ENCODE data around the gene HLA-DOA. TPM values are rescaled to one million over a fixed set of nuclear protein-coding genes. Genes with fewer than 3 reads are reported as not detected.

HLA-DOA gene
- total RNA-seq, 2 experiments from 2014 or later: 1.4 to 1.6 TPM

GRCh38 chr6:32976334-32977069 is 32.9 kb downstream of the HLA-DOA start:
- Mint-ChIP-seq H3K27me3 (ENCODE audit: low read depth) (no peaks in the 10 kb centered on the region), H3K27ac (peak overlapping the region; percentile 57), H3K4me1 (ENCODE audit: low read depth) (peaks cover 45% of the 10 kb centered on the region), H3K36me3 (ENCODE audit: low read depth) (peaks cover 94% of the 10 kb centered on the region), H3K9me3 (no peaks in the 10 kb centered on the region), H3K4me3 (peak overlapping the region; percentile 93)
- CTCF ChIA-PET: interaction anchor here (1.3 to 14.5 kb wide), 4 partner anchors 9 to 138 kb away, joined by 4 to 143 read pairs (median 8); partner anchors contain the start of gene TAP2
- intact Hi-C loops (cut with micrococcal nuclease): loop anchor here (10.0 kb wide), 2 partner anchors 598 to 1152 kb away; partner anchors contain the start of gene HSPA1B
- no peak for DNase-seq

GRCh38 chr6:32975886-32976285 is 33.5 kb downstream of the HLA-DOA start:
- Mint-ChIP-seq H3K4me1 (ENCODE audit: low read depth) (peaks cover 45% of the 10 kb centered on the region), H3K27me3 (ENCODE audit: low read depth) (no peaks in the 10 kb centered on the region), H3K4me3 (peak overlapping the region; percentile 93), H3K27ac (peak overlapping the region; percentile 57), H3K36me3 (ENCODE audit: low read depth) (peaks cover 99% of the 10 kb centered on the region), H3K9me3 (no peaks in the 10 kb centered on the region)
- intact Hi-C loops (cut with micrococcal nuclease): loop anchor here (10.0 kb wide), 2 partner anchors 599 to 1151 kb away; partner anchors contain the start of gene HSPA1B
- DNase-seq: no peak
- CTCF ChIA-PET: interaction anchor here (1.3 to 14.5 kb wide), 4 partner anchors 10 to 138 kb away, joined by 4 to 143 read pairs (median 8); partner anchors contain the start of gene TAP2

DNA sequence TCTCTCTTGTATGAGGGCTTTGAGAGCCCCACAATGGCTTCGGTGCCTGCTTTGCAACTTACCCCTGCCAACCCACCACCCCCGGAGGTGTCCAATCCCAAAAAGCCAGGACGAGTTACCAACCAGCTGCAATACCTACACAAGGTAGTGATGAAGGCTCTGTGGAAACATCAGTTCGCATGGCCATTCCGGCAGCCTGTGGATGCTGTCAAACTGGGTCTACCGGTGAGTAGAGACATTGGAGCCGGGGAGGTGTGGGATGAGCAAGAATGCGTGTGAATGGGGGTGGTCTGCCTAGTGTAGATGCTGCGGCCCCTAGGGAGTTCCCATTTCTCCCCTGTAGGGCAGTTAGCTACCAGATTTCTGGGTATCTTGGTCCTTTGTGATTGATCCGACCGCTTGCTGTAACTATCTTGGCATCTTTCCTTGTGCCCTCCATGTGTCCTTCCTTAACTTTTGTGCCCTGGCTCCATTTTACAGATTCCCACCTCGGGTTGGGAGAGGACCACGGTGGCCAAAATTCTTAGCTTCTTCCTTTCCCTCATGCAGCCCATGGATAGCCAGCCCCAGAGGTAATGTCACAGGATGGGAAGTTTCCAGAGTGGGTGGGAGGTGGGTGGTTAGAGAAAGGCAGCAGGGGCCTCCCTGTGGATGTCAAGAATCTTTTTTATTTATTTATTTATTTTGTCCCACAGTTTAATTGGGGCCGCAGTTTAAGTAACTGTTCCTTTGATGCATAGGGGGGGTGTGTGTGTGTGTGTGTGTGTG is 34.7 kb downstream of the HLA-DOA start:
- Mint-ChIP-seq H3K27ac (peak overlapping the region; percentile 100), H3K4me1 (ENCODE audit: low read depth) (peaks cover 43% of the 10 kb centered on the region), H3K27me3 (ENCODE audit: low read depth) (no peaks in the 10 kb centered on the region), H3K9me3 (no peaks in the 10 kb centered on the region), H3K36me3 (ENCODE audit: low read depth) (peaks cover 96% of the 10 kb centered on the region), H3K4me3 (peak overlapping the region; percentile 93)
- intact Hi-C loops (cut with micrococcal nuclease): loop anchor here (5.0 to 10.0 kb wide), 4 partner anchors 338 to 1150 kb away; partner anchors contain the start of genes AGPAT1, HSPA1B, RNF5 and TAPBP
- DNase-seq: no peak
- CTCF ChIA-PET: interaction anchor here (0.6 to 14.5 kb wide), 5 partner anchors 11 to 136 kb away, joined by 3 to 143 read pairs (median 4); partner anchors contain the start of genes HLA-DMA and TAP2

- H3K36me3 Mint-ChIP-seq (ENCODE audit: low read depth): peaks cover 92% of the 10 kb centered on the region
- H3K27ac Mint-ChIP-seq: peak overlapping the region; percentile 100
- peak; percentile 52 for DNase-seq
- intact Hi-C loops (cut with micrococcal nuclease): loop anchor here (5.0 to 10.0 kb wide), 4 partner anchors 338 to 1149 kb away; partner anchors contain the start of genes AGPAT1, HSPA1B, RNF5 and TAPBP
- peak overlapping the region; percentile 93 for H3K4me3 Mint-ChIP-seq
- peaks cover 41% of the 10 kb centered on the region for H3K4me1 Mint-ChIP-seq (ENCODE audit: low read depth)
- CTCF ChIA-PET: interaction anchor here (0.6 to 14.5 kb wide), 6 partner anchors 12 to 136 kb away, joined by 3 to 167 read pairs (median 47); partner anchors contain the start of genes HLA-DMA and TAP2
- no peaks in the 10 kb centered on the region for H3K9me3 Mint-ChIP-seq
- H3K27me3 Mint-ChIP-seq (ENCODE audit: low read depth): no peaks in the 10 kb centered on the region
Measured at GRCh38 chr6:32974016-32974333, 35.4 kb downstream of the HLA-DOA start.

GRCh38 chr6:32973144-32974015 is 36.0 kb downstream of the HLA-DOA start:
- Mint-ChIP-seq H3K4me1 (ENCODE audit: low read depth) (peaks cover 36% of the 10 kb centered on the region), H3K9me3 (no peaks in the 10 kb centered on the region), H3K36me3 (ENCODE audit: low read depth) (peaks cover 86% of the 10 kb centered on the region), H3K27me3 (ENCODE audit: low read depth) (no peaks in the 10 kb centered on the region), H3K4me3 (peak overlapping the region; percentile 93), H3K27ac (peak overlapping the region; percentile 100)
- CTCF ChIA-PET: interaction anchor here (1.4 to 14.5 kb wide), 5 partner anchors 12 to 135 kb away, joined by 3 to 167 read pairs (median 90); partner anchors contain the start of genes HLA-DMA, HLA-DMB and TAP2
- intact Hi-C loops (cut with micrococcal nuclease): loop anchor here (1.0 to 10.0 kb wide), 5 partner anchors 11 to 1149 kb away; partner anchors contain the start of genes AGPAT1, HSPA1B, RNF5 and TAPBP
- DNase-seq: peak; percentile 73

DNA sequence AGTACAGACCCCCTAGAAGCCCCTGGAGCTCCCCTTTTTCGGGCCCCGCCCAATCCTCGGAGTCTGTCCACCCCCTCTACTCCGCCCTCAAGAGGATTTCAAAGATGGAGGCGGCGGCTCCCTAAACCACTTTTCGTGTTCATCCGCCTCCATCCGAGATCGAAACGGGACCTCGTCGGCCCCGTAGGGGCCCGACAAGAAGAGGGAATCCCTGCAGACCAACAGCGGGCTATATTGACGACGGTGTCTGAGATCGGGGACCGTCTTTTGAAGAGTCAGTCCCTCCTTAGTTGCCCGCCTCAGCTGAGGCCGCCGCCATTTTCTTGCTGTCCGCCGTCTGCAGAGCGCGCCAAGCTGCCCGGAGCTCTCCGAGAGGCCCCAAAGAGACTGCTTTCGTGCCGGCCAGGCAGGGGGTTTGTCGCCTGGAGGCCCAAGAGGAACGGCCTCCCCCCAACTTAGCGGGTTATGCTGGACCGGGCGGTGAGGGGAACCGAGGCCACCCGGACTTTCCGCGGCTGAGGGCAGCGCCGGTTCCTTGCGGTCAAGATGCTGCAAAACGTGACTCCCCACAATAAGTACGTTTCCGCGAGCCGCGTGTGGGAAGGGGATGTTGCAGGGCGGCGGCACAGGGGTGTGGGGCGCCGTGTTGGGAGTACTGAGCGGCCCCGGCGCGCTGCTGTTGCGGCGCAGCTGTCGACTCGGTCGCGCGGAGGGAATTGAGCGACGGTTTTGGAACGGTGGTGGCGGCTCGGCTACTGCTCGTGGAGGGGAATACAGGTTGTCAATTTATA is 36.8 kb downstream of the HLA-DOA start:
- intact Hi-C loops (cut with micrococcal nuclease): loop anchor here (1.0 to 10.0 kb wide), 6 partner anchors 12 to 1148 kb away; partner anchors contain the start of genes AGPAT1, HSPA1B, PSMB8 and RNF5
- Mint-ChIP-seq H3K36me3 (ENCODE audit: low read depth) (peaks cover 80% of the 10 kb centered on the region), H3K9me3 (no peaks in the 10 kb centered on the region), H3K4me1 (ENCODE audit: low read depth) (peaks cover 28% of the 10 kb centered on the region), H3K4me3 (peak overlapping the region; percentile 93), H3K27me3 (ENCODE audit: low read depth) (no peaks in the 10 kb centered on the region), H3K27ac (peak overlapping the region; percentile 100)
- peak; percentile 50 for DNase-seq
- CTCF ChIA-PET: interaction anchor here (1.7 to 14.5 kb wide), 6 partner anchors 13 to 134 kb away, joined by 4 to 167 read pairs (median 55); partner anchors contain the start of genes HLA-DMA, HLA-DMB and TAP2

GRCh38 chr6:32971581-32972352 is 37.6 kb downstream of the HLA-DOA start:
- Mint-ChIP-seq H3K36me3 (ENCODE audit: low read depth) (peaks cover 75% of the 10 kb centered on the region), H3K9me3 (no peaks in the 10 kb centered on the region), H3K4me3 (peak overlapping the region; percentile 93), H3K4me1 (ENCODE audit: low read depth) (peaks cover 24% of the 10 kb centered on the region), H3K27me3 (ENCODE audit: low read depth) (no peaks in the 10 kb centered on the region), H3K27ac (peak overlapping the region; percentile 100)
- intact Hi-C loops (cut with micrococcal nuclease): loop anchor here (1.0 to 10.0 kb wide), 9 partner anchors 127 to 1233 kb away; partner anchors contain the start of genes AGPAT1, CUTA, HSPA1B and PSMB8
- CTCF ChIA-PET: interaction anchor here (0.6 to 14.5 kb wide), 10 partner anchors 14 to 133 kb away, joined by 3 to 167 read pairs (median 8); partner anchors contain the start of genes HLA-DMA, HLA-DMB, PSMB9 and TAP1
- peak; percentile 100 for DNase-seq

DNA sequence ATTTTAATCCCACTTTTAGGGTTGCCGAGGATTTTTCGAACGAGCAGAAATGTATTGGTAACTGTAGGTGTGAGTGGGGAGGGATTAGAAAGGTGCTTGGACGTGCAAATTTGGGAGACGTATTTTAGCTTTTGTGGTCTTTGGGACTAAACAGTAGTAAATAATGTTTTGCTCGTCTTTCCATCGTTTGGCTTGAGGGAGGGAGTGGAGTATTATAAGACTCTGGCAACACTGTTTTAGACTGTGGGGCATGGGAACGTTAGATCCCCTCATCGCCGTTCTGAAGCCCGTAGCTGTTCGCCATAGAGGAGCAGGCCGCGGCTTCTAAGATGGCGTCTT is 38.2 kb downstream of the HLA-DOA start:
- Mint-ChIP-seq H3K4me3 (peak overlapping the region; percentile 93), H3K36me3 (ENCODE audit: low read depth) (peaks cover 69% of the 10 kb centered on the region), H3K27ac (peak overlapping the region; percentile 100), H3K4me1 (ENCODE audit: low read depth) (peaks cover 24% of the 10 kb centered on the region), H3K9me3 (no peaks in the 10 kb centered on the region), H3K27me3 (ENCODE audit: low read depth) (no peaks in the 10 kb centered on the region)
- no peak for DNase-seq
- intact Hi-C loops (cut with micrococcal nuclease): loop anchor here (1.0 to 10.0 kb wide), 8 partner anchors 230 to 1232 kb away; partner anchors contain the start of genes AGPAT1, CUTA, HSPA1B and RNF5
- CTCF ChIA-PET: interaction anchor here (0.8 to 14.5 kb wide), 8 partner anchors 15 to 133 kb away, joined by 3 to 167 read pairs (median 15); partner anchors contain the start of genes HLA-DMA, HLA-DMB and TAP2

GRCh38 chr6:32970413-32971241 is 38.8 kb downstream of the HLA-DOA start:
- Mint-ChIP-seq H3K36me3 (ENCODE audit: low read depth) (peaks cover 63% of the 10 kb centered on the region), H3K4me3 (peak overlapping the region; percentile 93), H3K27ac (peak overlapping the region; percentile 100), H3K27me3 (ENCODE audit: low read depth) (no peaks in the 10 kb centered on the region), H3K9me3 (no peaks in the 10 kb centered on the region), H3K4me1 (ENCODE audit: low read depth) (peaks cover 24% of the 10 kb centered on the region)
- CTCF ChIA-PET: interaction anchor here (1.3 to 14.5 kb wide), 7 partner anchors 15 to 350 kb away, joined by 3 to 167 read pairs (median 20); partner anchors contain the start of genes HLA-DMA, HLA-DMB and TAP2
- peak; percentile 93 for DNase-seq
- intact Hi-C loops (cut with micrococcal nuclease): loop anchor here (1.0 to 10.0 kb wide), 8 partner anchors 230 to 1232 kb away; partner anchors contain the start of genes AGPAT1, CUTA, HSPA1B and RNF5

All from activated naive CD4-positive, alpha-beta T cell treated with anti-CD3 and anti-CD28 coated beads for 36 hours (primary cell).